HepG2 (cell line): ENCODE data around the gene STH. TPM values are rescaled to one million over a fixed set of nuclear protein-coding genes. Genes with fewer than 3 reads are reported as not detected.

Source experiments
- ATAC-seq: fragments of 200-7000 bp; cut with Tn5 transposase; 3 replicates; pipeline ENCODE4 v1.9.1; 2020; ENCODE audit warnings: mild to moderate bottlenecking, moderate library complexity
- BruUV-seq: library from RNA; stranded (reverse); fragments of 400-500 nt; replicated peaks from 2 replicates; lab custom pipeline; 2021; lab: Mats Ljungman, UMichigan
- CTCF ChIA-PET: fragments of 300-600 bp; formaldehyde crosslinking; extraction: SDS; loops from one replicate; lab custom pipeline; 2021; ENCODE audit warnings: low total read pairs, inconsistent platforms, low intra/inter-chr PET ratio; lab: Yijun Ruan, JAX
- POLR2A ChIA-PET: fragments of 350-600 bp; sonication (Branson Sonifier 250); formaldehyde crosslinking; loops from one replicate; lab custom pipeline; 2020; ENCODE audit warnings: antibody characterized with exemption, inconsistent platforms; lab: Yijun Ruan, JAX
- DNase-seq: peaks from one replicate; pipeline ENCODE4 v3.0.0-alpha.2; 2015; ENCODE audit warnings: low spot score
- FAIRE-seq: peaks from 3 replicates; lab custom pipeline; 2011; peaks lifted over from hg19 to GRCh38; lab: Jason Lieb, UNC
- H2AFZ ChIP-seq: one replicate; pipeline ENCODE4 v1.6.1; 2011; ENCODE audit warnings: low read length, inconsistent platforms
- H3K27ac ChIP-seq: fragments of 300-600 bp; 3 replicates; pipeline ENCODE4 v1.8.0; 2011; ENCODE audit warnings: mixed run types, mild to moderate bottlenecking, mixed read lengths, low read length, inconsistent platforms; ENCODE audit not compliant: insufficient read depth; ENCODE audit errors: extremely low read length
- H3K27me3 ChIP-seq, 2 experiments: fragments of 200-600 bp in 1 of 2; 2 replicates in 1 of 2; 3 replicates in 1 of 2; pipeline versions ENCODE4 v1.6.0 to v1.8.0; 2011; ENCODE audit warnings: low read length in 2 of 2, mild to moderate bottlenecking in 2 of 2, moderate library complexity in 2 of 2, inconsistent platforms in 1 of 2; ENCODE audit not compliant: insufficient read depth in 2 of 2, control insufficient read depth in 1 of 2
- H3K36me3 ChIP-seq, 2 experiments: fragments of 200-600 bp in 1 of 2; replicated peaks in 1 of 2; 2 replicates in 1 of 2; 3 replicates in 1 of 2; pipeline versions ENCODE4 v1.5.1 to v1.8.0; 2011; ENCODE audit warnings: low read length in 2 of 2, inconsistent platforms in 1 of 2; ENCODE audit not compliant: insufficient read depth in 2 of 2, control insufficient read depth in 1 of 2
- H3K4me1 ChIP-seq: 2 replicates; pipeline ENCODE4 v1.5.1; 2012; ENCODE audit warnings: low read length, inconsistent platforms; ENCODE audit not compliant: insufficient read depth
- H3K4me2 ChIP-seq: 2 replicates; pipeline ENCODE4 v1.6.0; 2011; ENCODE audit warnings: low read depth, low read length, inconsistent platforms
- H3K4me3 ChIP-seq, 3 experiments: fragments of 200-600 bp in 1 of 3; sonication (generic), shearing (Covaris generic) in 1 of 3; replicated peaks in 1 of 3; 2 replicates each; pipeline ENCODE4 v1.5.1; 2011 to 2016; ENCODE audit warnings: low read length in 3 of 3, inconsistent platforms in 2 of 3, low read depth in 2 of 3, mild to moderate bottlenecking in 2 of 3, control low read depth in 1 of 3, mixed read lengths in 1 of 3; ENCODE audit not compliant: insufficient read depth in 1 of 3
- H3K79me2 ChIP-seq: one replicate; pipeline ENCODE4 v1.6.1; 2011; ENCODE audit warnings: low read length, inconsistent platforms; ENCODE audit not compliant: insufficient read depth
- H3K9ac ChIP-seq: 2 replicates; pipeline ENCODE4 v1.6.0; 2011; ENCODE audit warnings: mild to moderate bottlenecking, low read depth, low read length, inconsistent platforms; ENCODE audit not compliant: insufficient read depth
- H3K9me3 ChIP-seq: 2 replicates; pipeline ENCODE4 v1.5.1; 2012; ENCODE audit warnings: mild to moderate bottlenecking, low read length
- H4K20me1 ChIP-seq: 2 replicates; pipeline ENCODE4 v1.6.0; 2011; ENCODE audit warnings: inconsistent platforms, mild to moderate bottlenecking, low read length, moderate library complexity; ENCODE audit not compliant: insufficient read depth
- MEF2D ChIP-seq: sonication (generic); formaldehyde crosslinking; IDR thresholded peaks from 2 replicates; pipeline ENCODE4 v1.5.1; 2020; ENCODE audit warnings: mild to moderate bottlenecking, missing genetic modification reagents
- NR3C1 ChIP-seq: sonication (generic); formaldehyde crosslinking; IDR thresholded peaks from 2 replicates; pipeline ENCODE4 v1.4.0; 2020; ENCODE audit warnings: missing genetic modification reagents
- SIN3B ChIP-seq: fragments of 150-350 bp; IDR thresholded peaks from 2 replicates; pipeline ENCODE4 v1.6.1; 2014; ENCODE audit warnings: low read length
- SMAD1 ChIP-seq: sonication (generic); formaldehyde crosslinking; IDR thresholded peaks from 2 replicates; pipeline ENCODE4 v1.4.0; 2020; ENCODE audit warnings: missing genetic modification reagents, low read depth, mild to moderate bottlenecking, borderline replicate concordance
- TCF12 ChIP-seq, 2 experiments: fragments of 450-650 bp in 1 of 2; sonication (generic) in 1 of 2; formaldehyde crosslinking in 1 of 2; IDR thresholded peaks; 2 replicates each; pipeline versions ENCODE4 v1.6.1 to v1.8.0; 2017 to 2022; ENCODE audit warnings: antibody characterized with exemption in 1 of 2, mild to moderate bottlenecking in 1 of 2, missing genetic modification reagents in 1 of 2, moderate library complexity in 1 of 2
- ZKSCAN1 ChIP-seq: fragments of 150-350 bp; IDR thresholded peaks from 2 replicates; pipeline ENCODE4 v1.6.1; 2014; ENCODE audit warnings: low read length
- ZKSCAN8 ChIP-seq: IDR thresholded peaks from 2 replicates; pipeline ENCODE4 v1.6.1; 2016; ENCODE audit warnings: borderline replicate concordance, missing genetic modification reagents, missing compliant biosample characterization
- ZNF124 ChIP-seq: sonication (generic); formaldehyde crosslinking; IDR thresholded peaks from 2 replicates; pipeline ENCODE4 v1.4.0; 2020; ENCODE audit warnings: missing genetic modification reagents
- ZNF274 ChIP-seq: sonication (generic); formaldehyde crosslinking; IDR thresholded peaks from 2 replicates; pipeline ENCODE4 v1.5.1; 2020; ENCODE audit warnings: mild to moderate bottlenecking, missing genetic modification reagents
- ZNF713 ChIP-seq: sonication (generic); formaldehyde crosslinking; IDR thresholded peaks from 2 replicates; pipeline ENCODE4 v1.4.0; 2020; ENCODE audit warnings: mild to moderate bottlenecking, missing genetic modification reagents
- WGBS: methylation state at CpG from one replicate; pipeline ENCODE4 v1.1.6; 2017; ENCODE audit warnings: low lambda C conversion rate; 5-methylcytosine and 5-hydroxymethylcytosine counted together
- in situ Hi-C: cut with HindIII; loops from 2 replicates; pipeline ENCODE4 v1.10.0; 2017; ENCODE audit warnings: low pct_unique_long_range_greater_than_20kb; ENCODE audit not compliant: extremely low pct_ligation_motif_present
- intact Hi-C: fragments of 100-400 bp; cut with micrococcal nuclease; formaldehyde crosslinking; loops from one replicate; pipeline ENCODE4 v1.10.0; 2022; ENCODE audit not compliant: unreplicated experiment
- polyA plus RNA-seq, 8 experiments: library from polyadenylated mRNA; depleted of rRNA in 3 of 8; stranded (reverse) in 7 of 8; unstranded in 1 of 8; fragments of >200 nt; fragmentation: Illumina TruSeq in 4 of 8; extraction: Trizol in 4 of 8; gene quantifications; 2 replicates each; pipeline versions ENCODE4 v1.2.1 to v1.2.3, GENCODE V29; 2011 to 2016; ENCODE audit warnings: low read depth in 4 of 8, missing spikeins in 1 of 8, mixed read lengths in 1 of 8; ENCODE audit not compliant: insufficient read depth in 1 of 8
- total RNA-seq, 5 experiments: library from RNA; depleted of rRNA; stranded (reverse); fragments of >200 nt; fragmentation: Illumina TruSeq; extraction: Trizol; gene quantifications; 2 replicates each; pipeline ENCODE4 v1.2.3, GENCODE V29; 2016; ENCODE audit warnings: low read depth in 1 of 5
- TF ChIP-seq, protein P1 (sequence below): sonication (generic); formaldehyde crosslinking; IDR thresholded peaks from 2 replicates; pipeline ENCODE4 v1.4.0; 2020; ENCODE audit warnings: mild to moderate bottlenecking, missing genetic modification reagents

STH gene
- total and polyA plus RNA-seq, 2 of the 13 experiments (the other 11 are each of a cell fraction or from before 2014, with no cell fraction given) = not detected

DNA sequence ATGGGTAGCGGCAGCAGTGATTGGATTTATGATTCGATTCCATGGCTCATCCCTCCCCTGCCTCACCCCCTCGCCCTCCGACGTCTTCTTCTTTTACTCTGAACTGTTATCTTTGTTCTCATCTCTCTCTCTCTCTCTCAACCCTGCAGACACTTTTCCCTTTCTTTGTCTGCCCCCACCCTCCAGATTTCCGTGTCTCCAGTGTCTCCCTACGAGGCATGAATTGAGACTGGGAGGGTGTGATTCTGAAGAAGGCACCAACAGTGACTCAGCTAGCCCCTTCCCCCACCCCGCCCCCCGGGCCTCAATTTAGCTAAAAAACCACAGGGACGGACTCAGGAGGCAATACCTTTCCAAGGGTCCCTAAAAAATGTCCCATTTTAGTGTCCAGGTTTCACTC, 47.6 kb upstream of the STH start:
- in situ Hi-C loops = no loop called here
- H3K4me2 ChIP-seq = no peak overlapping the region

GRCh38 chr17:45951941-45952340, 47.1 kb upstream of the STH start:
- DNase-seq = no peak
- ATAC-seq = no peak
- Histone ChIP-seq H3K9me3 (no peaks in the 10 kb centered on the region), H3K4me3 (no peak overlapping the region), H2AFZ (no peak overlapping the region), H3K4me1 (peaks cover 15% of the 10 kb centered on the region), H3K27me3 (peaks cover 4 to 12% of the 10 kb centered on the region in 2 experiments; a peak in 4 of 5 replicates), H3K4me2 (no peak overlapping the region), H3K27ac (no peak overlapping the region), H4K20me1 (no peaks in the 10 kb centered on the region), H3K79me2 (no peaks in the 10 kb centered on the region), H3K9ac (no peak overlapping the region), H3K36me3 (no peaks in the 10 kb centered on the region)
- intact Hi-C loops (no loop called here), in situ Hi-C loops (no loop called here)
- no TSS peak for BruUV-seq
- 53% methylated on average over 6 of the region's 6 CpGs for WGBS
- ChIA-PET POLR2A (no interaction called here), CTCF (no interaction called here)
- FAIRE-seq = no peak
- TF ChIP-seq ZNF124 (CRISPR knock-in tag) = no peak

More for the DNA sequence above, 47.6 kb upstream of the STH start:
- no peaks in the 10 kb centered on the region for H3K79me2 ChIP-seq
- ChIA-PET CTCF (no interaction called here), POLR2A (no interaction called here)
- H3K27me3 ChIP-seq = peaks cover 4 to 12% of the 10 kb centered on the region in 2 experiments; a peak in 4 of 5 replicates
- no peak overlapping the region for H2AFZ ChIP-seq
- 39% methylated on average over 10 of the region's 10 CpGs for WGBS
- BruUV-seq = no TSS peak
- H3K4me1 ChIP-seq = peaks cover 15% of the 10 kb centered on the region
- no peaks in the 10 kb centered on the region for H3K36me3 ChIP-seq
- no peaks in the 10 kb centered on the region for H4K20me1 ChIP-seq
- FAIRE-seq (no peak), DNase-seq (no peak), ATAC-seq (no peak)
- no peak overlapping the region for H3K4me3 ChIP-seq
- H3K27ac ChIP-seq = no peak overlapping the region
- H3K9ac ChIP-seq = no peak overlapping the region
- intact Hi-C loops = no loop called here
- H3K9me3 ChIP-seq = no peaks in the 10 kb centered on the region
- TF ChIP-seq NR3C1 (no peak), TCF12 (IDR thresholded peaks at IDR 0.05) (no peak), TCF12 (CRISPR knock-in tag; IDR thresholded peaks at IDR 0.05) (no peak), ZKSCAN1 (no peak), ZKSCAN8 (no peak), ZNF713 (CRISPR knock-in tag) (no peak), SIN3B (no peak), ZNF274 (CRISPR knock-in tag) (no peak), SMAD1 (CRISPR knock-in tag) (no peak), MEF2D (CRISPR knock-in tag) (no peak)
- TF ChIP-seq, protein P1, sequence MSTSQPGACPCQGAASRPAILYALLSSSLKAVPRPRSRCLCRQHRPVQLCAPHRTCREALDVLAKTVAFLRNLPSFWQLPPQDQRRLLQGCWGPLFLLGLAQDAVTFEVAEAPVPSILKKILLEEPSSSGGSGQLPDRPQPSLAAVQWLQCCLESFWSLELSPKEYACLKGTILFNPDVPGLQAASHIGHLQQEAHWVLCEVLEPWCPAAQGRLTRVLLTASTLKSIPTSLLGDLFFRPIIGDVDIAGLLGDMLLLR (CRISPR knock-in tag) = no peak
